HCT116 (cell line): Measurements from ENCODE around the gene DCHS1. TPM values are rescaled to one million over a fixed set of nuclear protein-coding genes. Genes with fewer than 3 reads are reported as not detected.

Source experiments
- ATAC-seq: fragments of 200-7000 bp; cut with Tn5 transposase; 2 replicates; pipeline ENCODE4 v1.9.1; 2020; ENCODE audit warnings: mild to moderate bottlenecking, moderate library complexity
- BruUV-seq: library from RNA; stranded (reverse); fragments of 400-500 nt; replicated peaks from 2 replicates; lab custom pipeline; 2021; lab: Mats Ljungman, UMichigan
- CTCF ChIA-PET: fragments of 300-600 bp; sonication (Branson Sonifier 250); formaldehyde crosslinking; loops from one replicate; lab custom pipeline; 2021; ENCODE audit warnings: antibody characterized with exemption; lab: Charles Lee
- POLR2A ChIA-PET: fragments of 300-600, 350-600 bp; sonication (Branson Sonifier 250); formaldehyde crosslinking; loops from one replicate; lab custom pipeline; 2021; ENCODE audit warnings: antibody characterized with exemption; lab: Charles Lee
- RAD21 ChIA-PET, 2 experiments: fragments of 300-600 bp; sonication (Branson Sonifier 250); formaldehyde crosslinking; loops; one replicate each; lab custom pipeline; 2023; ENCODE audit warnings: low total read pairs in 2 of 2; ENCODE audit not compliant: uncharacterized antibody in 2 of 2, unreplicated experiment in 2 of 2, low non-redundant PET in 1 of 2; lab: Charles Lee
- DNase-seq: peaks from one replicate; pipeline ENCODE4 v3.0.0-alpha.2; 2010; ENCODE audit warnings: low read depth, low spot score
- H2AFZ ChIP-seq: fragments of 200-600 bp; shearing (Covaris generic), sonication (generic); 2 replicates; pipeline ENCODE4 v1.6.1; 2017; ENCODE audit warnings: low read depth, mixed run types, mixed read lengths, antibody characterized with exemption, low read length; ENCODE audit not compliant: poor library complexity, severe bottlenecking
- H3K27ac ChIP-seq: 2 replicates; pipeline ENCODE4 v1.5.1; 2012; ENCODE audit warnings: low read depth, low read length
- H3K27me3 ChIP-seq: fragments of 200-600 bp; sonication (generic); 2 replicates; pipeline ENCODE4 v1.6.1; 2016; ENCODE audit warnings: mixed run types, low read length, mixed read lengths; ENCODE audit not compliant: insufficient read depth
- H3K36me3 ChIP-seq, 2 experiments: fragments of 200-500 bp in 1 of 2; fragments of 200-600 bp in 1 of 2; sonication (Bioruptor generic) in 1 of 2; sonication (generic) in 1 of 2; 2 replicates each; pipeline versions ENCODE4 v1.5.1 to v1.6.1; 2014 to 2016; ENCODE audit warnings: low read length in 2 of 2, inconsistent platforms in 1 of 2, mixed read lengths in 1 of 2, mixed run types in 1 of 2; ENCODE audit not compliant: insufficient read depth in 2 of 2, control insufficient read depth in 1 of 2
- H3K4me1 ChIP-seq, 2 experiments: fragments of 200-600 bp in 1 of 2; sonication (generic) in 1 of 2; 2 replicates each; pipeline versions ENCODE4 v1.5.1 to v1.6.1; 2012 to 2017; ENCODE audit warnings: low read length in 2 of 2, inconsistent platforms in 1 of 2, mild to moderate bottlenecking in 1 of 2, mixed read lengths in 1 of 2, mixed run types in 1 of 2, moderate library complexity in 1 of 2; ENCODE audit not compliant: insufficient read depth in 2 of 2, control insufficient read depth in 1 of 2
- H3K4me2 ChIP-seq: fragments of 200-600 bp; sonication (generic); 2 replicates; pipeline ENCODE4 v1.6.1; 2017; ENCODE audit warnings: mixed run types, low read length, mixed read lengths
- H3K4me3 ChIP-seq, 2 experiments: fragments of 200-600 bp in 1 of 2; sonication (generic) in 1 of 2; replicated peaks in 1 of 2; 2 replicates each; pipeline ENCODE4 v1.5.1; 2011 to 2016; ENCODE audit warnings: low read length in 2 of 2, control low read depth in 1 of 2, low read depth in 1 of 2, mild to moderate bottlenecking in 1 of 2, mixed read lengths in 1 of 2, mixed run types in 1 of 2
- H3K79me2 ChIP-seq: fragments of 200-600 bp; sonication (generic); 2 replicates; pipeline ENCODE4 v1.6.1; 2017; ENCODE audit warnings: mild to moderate bottlenecking, mixed run types, low read length, moderate library complexity, mixed read lengths; ENCODE audit not compliant: insufficient read depth
- H3K9ac ChIP-seq: fragments of 200-600 bp; sonication (generic); 2 replicates; pipeline ENCODE4 v1.6.1; 2016; ENCODE audit warnings: low read length, mixed read lengths
- H3K9me2 ChIP-seq: fragments of 200-600 bp; sonication (generic), shearing (Covaris generic); 2 replicates; pipeline ENCODE4 v1.6.1; 2017; ENCODE audit warnings: mixed run types, mild to moderate bottlenecking, moderate library complexity; ENCODE audit not compliant: insufficient read depth
- H3K9me3 ChIP-seq, 2 experiments: fragments of 200-500 bp in 1 of 2; fragments of 200-600 bp in 1 of 2; sonication (Bioruptor generic) in 1 of 2; sonication (generic) in 1 of 2; 2 replicates each; pipeline ENCODE4 v1.6.1; 2014 to 2017; ENCODE audit warnings: low read length in 2 of 2, mixed read lengths in 2 of 2, inconsistent platforms in 1 of 2, low read depth in 1 of 2, mild to moderate bottlenecking in 1 of 2, mixed run types in 1 of 2, moderate library complexity in 1 of 2; ENCODE audit not compliant: control insufficient read depth in 1 of 2, insufficient read depth in 1 of 2
- H4K20me1 ChIP-seq: fragments of 200-600 bp; sonication (generic), shearing (Covaris generic); 2 replicates; pipeline ENCODE4 v1.6.1; 2017; ENCODE audit warnings: mixed run types, mild to moderate bottlenecking, moderate library complexity; ENCODE audit not compliant: insufficient read depth
- CBX3 ChIP-seq: IDR thresholded peaks from 2 replicates; pipeline ENCODE4 v1.6.1; 2012; ENCODE audit warnings: low read depth
- CEBPB ChIP-seq: IDR thresholded peaks from 2 replicates; pipeline ENCODE4 v1.6.1; 2012; ENCODE audit warnings: low read depth
- CTCF ChIP-seq, 3 experiments: fragments of 200-600 bp in 1 of 3; sonication (generic) in 1 of 3; IDR thresholded peaks in 2 of 3; conservative IDR thresholded peaks in 1 of 3; 2 replicates each; pipeline ENCODE4 v1.5.1; 2012 to 2017; ENCODE audit warnings: low read depth in 2 of 3, low read length in 2 of 3, antibody characterized with exemption in 1 of 3, borderline replicate concordance in 1 of 3, control low read depth in 1 of 3, mild to moderate bottlenecking in 1 of 3, mixed read lengths in 1 of 3, mixed run types in 1 of 3, moderate library complexity in 1 of 3; ENCODE audit not compliant: insufficient read depth in 1 of 3
- EGR1 ChIP-seq: IDR thresholded peaks from 2 replicates; pipeline ENCODE4 v1.6.1; 2012; ENCODE audit warnings: low read depth
- EZH2 ChIP-seq: fragments of 200-600 bp; sonication (generic); IDR thresholded peaks from 2 replicates; pipeline ENCODE4 v1.6.1; 2017; ENCODE audit warnings: antibody characterized with exemption, mixed run types
- EZH2phosphoT487 ChIP-seq: fragments of 200-600 bp; IDR thresholded peaks from 2 replicates; pipeline ENCODE4 v1.6.1; 2018; ENCODE audit warnings: antibody characterized with exemption, borderline replicate concordance
- MAX ChIP-seq: IDR thresholded peaks from 2 replicates; pipeline ENCODE4 v1.6.1; 2012
- POLR2AphosphoS5 ChIP-seq: IDR thresholded peaks from 2 replicates; pipeline ENCODE4 v1.6.1; 2011; ENCODE audit warnings: mild to moderate bottlenecking, low read depth, low read length, moderate library complexity
- RAD21 ChIP-seq: IDR thresholded peaks from 2 replicates; pipeline ENCODE4 v1.6.1; 2012; ENCODE audit warnings: low read depth, mild to moderate bottlenecking
- REST ChIP-seq: IDR thresholded peaks from 2 replicates; pipeline ENCODE4 v1.6.1; 2012; ENCODE audit warnings: low read depth
- SRF ChIP-seq: IDR thresholded peaks from 2 replicates; pipeline ENCODE4 v1.6.1; 2012; ENCODE audit warnings: low read depth
- TCF7L2 ChIP-seq: IDR thresholded peaks from 2 replicates; pipeline ENCODE4 v1.7.0; 2011; ENCODE audit warnings: borderline replicate concordance, inconsistent platforms; ENCODE audit not compliant: insufficient read depth, insufficient read length; ENCODE audit errors: extremely low read depth
- YY1 ChIP-seq: IDR thresholded peaks from 2 replicates; pipeline ENCODE4 v1.6.1; 2011; ENCODE audit warnings: low read length, low read depth, moderate library complexity, mild to moderate bottlenecking; ENCODE audit not compliant: insufficient replicate concordance; ENCODE audit errors: extremely low read depth
- intact Hi-C: fragments of 100-400 bp; cut with micrococcal nuclease; formaldehyde crosslinking; loops from 2 replicates; pipeline ENCODE4 v1.10.0; 2022
- total RNA-seq: library from RNA; stranded (reverse); gene quantifications from one replicate; pipeline ENCODE4 v1.2.1, GENCODE V29; 2021; ENCODE audit not compliant: unreplicated experiment

The DCHS1 gene
- total RNA-seq, 1 experiment from 2014 or later: 0.30 TPM

GRCh38 chr11:6636480-6636879 is 19.1 kb downstream of the DCHS1 start (continued):
- TF ChIP-seq REST (no peak), EZH2 (no peak), EGR1 (no peak), CEBPB (no peak), SRF (no peak), MAX (no peak)

GRCh38 chr11:6635082-6635932 is 20.3 kb downstream of the DCHS1 start:
- Histone ChIP-seq H3K27ac (no peak overlapping the region), H3K79me2 (no peaks in the 10 kb centered on the region), H3K4me1 (peaks cover 6 to 14% of the 10 kb centered on the region in 2 experiments; a peak in 3 of 4 replicates), H3K9me3 (no peaks in the 10 kb centered on the region), H3K9me2 (no peaks in the 10 kb centered on the region), H2AFZ (no peak overlapping the region), H4K20me1 (no peaks in the 10 kb centered on the region), H3K36me3 (no peaks in the 10 kb centered on the region), H3K27me3 (no peaks in the 10 kb centered on the region), H3K4me2 (peak overlapping the region; percentile 37; the same call in 1 of the 2 replicates), H3K9ac (no peak overlapping the region), H3K4me3 (no peak overlapping the region)
- BruUV-seq: no TSS peak
- CTCF ChIA-PET: no interaction called here
- POLR2A ChIA-PET: no interaction called here
- RAD21 ChIA-PET: no interaction called here
- DNase-seq (no peak), ATAC-seq (peak; percentile 43; the same call in 1 of the 2 replicates)
- intact Hi-C loops: no loop called here
- TF ChIP-seq TCF7L2 (no peak), MAX (no peak), POLR2AphosphoS5 (no peak), RAD21 (no peak), CBX3 (no peak), REST (no peak), EZH2 (no peak), YY1 (no peak), EZH2phosphoT487 (no peak), CTCF (IDR thresholded peaks at IDR 0.05 in 2 of 3, conservative IDR thresholded peaks at IDR 0.05 in 1 of 3; ENCODE audit: borderline replicate concordance in 1 of 3, insufficient read depth in 1 of 3, low read depth in 2 of 3, low read length in 2 of 3) (no peak)
